Effector CD4-positive, alpha-beta T cell (primary cell): Measurements from ENCODE around the gene SUN1.
"Not testable (repeated sequence)": the region's sequence is repeated elsewhere in the genome, so short reads cannot be mapped to it uniquely, and the experiment has no call there.

Source experiments
- DNase-seq: peaks from one replicate; pipeline ENCODE4 v3.0.0-alpha.2; 2020

The SUN1 gene

DNA sequence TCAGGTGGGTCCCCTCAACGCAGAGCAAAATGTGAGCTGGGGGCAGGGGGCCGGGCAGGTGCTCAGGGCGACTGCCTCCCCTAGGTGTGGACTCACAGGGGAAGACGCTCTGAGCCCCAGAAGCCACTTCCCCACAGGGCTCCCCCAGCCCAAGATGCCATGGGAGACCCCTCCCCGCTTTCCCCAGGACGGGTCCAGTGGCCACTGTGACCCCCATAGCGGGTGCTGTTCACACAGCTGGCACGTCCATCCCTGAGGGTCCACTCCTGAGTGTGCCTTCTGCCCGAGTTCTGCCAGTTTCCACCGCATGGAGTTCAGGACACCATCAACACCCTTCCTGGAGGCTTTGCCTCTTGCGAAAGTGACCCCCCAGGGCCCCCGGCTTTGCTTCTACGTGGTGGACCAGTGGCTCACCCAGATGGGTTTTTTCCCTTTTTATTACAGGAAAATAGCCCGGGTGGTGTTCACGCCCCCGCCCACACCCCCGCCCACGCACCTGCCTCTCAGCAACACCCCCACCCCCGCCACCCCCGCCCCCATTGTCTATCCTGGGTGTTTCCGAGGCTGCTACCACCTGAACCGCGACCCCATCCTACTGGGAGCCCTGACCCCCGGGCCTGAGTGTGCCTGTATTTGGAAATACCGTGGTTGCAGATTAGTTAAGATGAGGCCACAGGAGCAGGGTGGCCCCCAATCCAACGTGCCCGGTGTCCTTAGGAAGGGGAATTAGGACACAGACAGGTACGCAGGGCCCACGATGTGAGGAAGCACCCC lies 90.2 kb downstream of the SUN1 start:
- peak; percentile 16 for DNase-seq

- DNase-seq, result peak; percentile 87
These were observed 91.1 kb downstream of the SUN1 start for GRCh38 chr7:923108-924041.

DNA sequence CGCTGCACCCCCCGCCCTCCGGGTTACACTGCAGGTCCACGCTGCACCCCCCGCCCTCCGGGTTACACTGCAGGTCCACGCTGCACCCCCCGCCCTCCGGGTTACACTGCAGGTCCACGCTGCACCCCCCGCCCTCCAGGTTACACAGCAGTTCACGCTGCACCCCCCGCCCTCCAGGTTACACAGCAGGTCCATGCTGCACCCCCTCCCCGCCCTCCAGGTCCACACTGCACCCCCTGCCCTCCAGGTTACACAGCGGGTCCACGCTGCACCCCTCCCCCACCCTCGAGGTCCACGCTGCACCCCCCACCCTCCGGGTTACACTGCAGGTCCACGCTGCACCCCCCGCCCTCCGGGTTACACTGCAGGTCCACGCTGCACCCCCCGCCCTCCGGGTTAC lies 91.8 kb downstream of the SUN1 start:
- DNase-seq, result not testable (repeated sequence)
